H1 (cell line): ENCODE data around the gene ILKAP. TPM values are rescaled to one million over a fixed set of nuclear protein-coding genes. Genes with fewer than 3 reads are reported as not detected.

ENCODE experiments used
- CHD7 ChIP-seq: fragments of 300-600 bp; sonication (generic); IDR thresholded peaks from 2 replicates; pipeline ENCODE4 v1.7.1; 2012; ENCODE audit warnings: low read length, moderate library complexity, mild to moderate bottlenecking, inconsistent platforms; ENCODE audit not compliant: insufficient replicate concordance
- CTBP2 ChIP-seq: IDR thresholded peaks from 2 replicates; pipeline ENCODE4 v1.7.0; 2011; ENCODE audit warnings: borderline replicate concordance, mild to moderate bottlenecking, moderate library complexity, mixed read lengths, low read length; ENCODE audit not compliant: insufficient read depth, insufficient read length
- GABPA ChIP-seq: IDR thresholded peaks from 2 replicates; pipeline ENCODE4 v1.6.1; 2011; ENCODE audit warnings: mild to moderate bottlenecking, low read length, moderate library complexity, borderline replicate concordance; ENCODE audit not compliant: insufficient read depth
- MAX ChIP-seq: IDR thresholded peaks from 2 replicates; pipeline ENCODE4 v1.6.1; 2012; ENCODE audit warnings: inconsistent platforms
- NRF1 ChIP-seq: IDR thresholded peaks from 2 replicates; pipeline ENCODE4 v1.6.1; 2011; ENCODE audit warnings: mild to moderate bottlenecking, low read depth, low read length, improper control_type of control experiment
- POU5F1 ChIP-seq: IDR thresholded peaks from 2 replicates; pipeline ENCODE4 v1.6.1; 2011; ENCODE audit warnings: low read depth, mild to moderate bottlenecking, low read length, moderate library complexity
- RNF2 ChIP-seq: fragments of 200-900, 300-1000 bp; sonication (generic); IDR thresholded peaks from 2 replicates; pipeline ENCODE4 v1.7.1; 2016; ENCODE audit warnings: borderline replicate concordance, low read depth, mild to moderate bottlenecking, antibody characterized with exemption, low read length; ENCODE audit not compliant: poor library complexity, severe bottlenecking; ENCODE audit errors: missing control alignments
- RXRA ChIP-seq: IDR thresholded peaks from 2 replicates; pipeline ENCODE4 v1.6.1; 2011; ENCODE audit warnings: low read depth, mild to moderate bottlenecking, low read length, moderate library complexity; ENCODE audit not compliant: insufficient read depth
- polyA plus RNA-seq, 7 experiments: library from polyadenylated mRNA; depleted of rRNA in 3 of 7; stranded (reverse) in 5 of 7; unstranded in 2 of 7; fragments of >200 nt in 5 of 7; fragments of 200-250 nt in 2 of 7; gene quantifications; 1 replicate in 5 of 7; 2 replicates in 1 of 7; 4 replicates in 1 of 7; pipeline versions ENCODE4 v1.2.1 to v1.2.3, GENCODE V29; 2011 to 2013; ENCODE audit warnings: missing spikeins in 2 of 7, mixed read lengths in 2 of 7
- total RNA-seq: library from RNA; stranded (reverse); fragmentation: NEBNext Ultra II Directional; extraction: Animal tissue kit (Norgen Biotek cat#: 25700); gene quantifications from 2 replicates; pipeline ENCODE4 v1.2.1, GENCODE V29; 2021

Gene ILKAP
- total and polyA plus RNA-seq, 2 of the 8 experiments (the other 6 are each of a cell fraction or from before 2014, with no cell fraction given) = 23.5 to 33.8 TPM

- TF ChIP-seq CHD7 = no peak
- no peak for TF ChIP-seq POU5F1
- no peak for TF ChIP-seq RNF2
- TF ChIP-seq MAX = no peak
- TF ChIP-seq CTBP2 = no peak
- no peak for TF ChIP-seq RXRA
- no peak for TF ChIP-seq GABPA
- TF ChIP-seq NRF1 = no peak
These were observed 69.7 kb downstream of the ILKAP start (continued) for GRCh38 chr2:238133499-238134392.
